ENCODE measurements around the gene SLC22A1. TPM values are rescaled to one million over a fixed set of nuclear protein-coding genes. Genes with fewer than 3 reads are reported as not detected.

SLC22A1 gene
- total RNA-seq, 1 experiment from 2014 or later: 0.86 TPM

DNA sequence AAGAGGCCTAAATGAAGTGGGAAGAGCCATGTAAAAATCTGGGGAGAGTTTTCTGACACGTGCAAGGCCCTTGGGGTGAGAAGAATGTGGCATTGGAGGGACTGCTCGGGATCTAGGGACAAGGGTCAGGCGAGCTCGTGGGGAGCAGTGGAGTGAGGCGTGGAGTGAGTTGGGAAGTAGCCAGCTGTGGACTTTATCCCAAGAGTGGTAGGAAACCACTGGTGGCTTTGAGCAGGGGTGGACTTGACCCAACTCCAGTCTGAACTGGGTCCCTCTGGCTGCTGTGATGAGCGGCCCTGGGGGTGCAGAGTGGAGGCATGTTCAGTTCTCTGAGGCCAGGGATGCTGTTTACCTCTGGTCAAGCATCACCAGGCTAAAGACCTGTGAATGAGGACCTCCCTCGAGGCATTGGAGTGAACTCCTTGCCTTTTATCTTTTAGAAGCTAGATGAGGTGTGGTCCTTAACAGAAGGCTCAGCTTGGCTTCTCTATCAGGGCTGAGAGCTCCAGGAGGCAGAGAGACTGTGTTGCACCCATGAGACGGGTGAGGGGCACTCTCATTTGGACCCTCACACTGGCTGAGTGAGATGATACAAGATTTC is 20.6 kb downstream of the SLC22A1 start:
- no peak for ATAC-seq
- Histone ChIP-seq H3K27ac (ENCODE audit: low read depth, low read length) (no peak overlapping the region), H3K79me2 (ENCODE audit: insufficient read depth, low read length) (no peaks in the 10 kb centered on the region), H3K4me2 (ENCODE audit: low read length) (no peak overlapping the region), H3K9me2 (ENCODE audit: insufficient read depth) (no peaks in the 10 kb centered on the region), H3K4me1 (ENCODE audit: control insufficient read depth in 1 of 2, insufficient read depth in 2 of 2, low read length in 2 of 2) (peaks cover 0 to 11% of the 10 kb centered on the region in 2 experiments; a peak in 1 of 4 replicates), H3K36me3 (ENCODE audit: control insufficient read depth in 1 of 2, insufficient read depth in 2 of 2, low read length in 2 of 2) (no peaks in the 10 kb centered on the region), H3K9ac (ENCODE audit: low read length) (no peak overlapping the region), H3K4me3 (replicated peaks in 1 of 2; ENCODE audit: low read depth in 1 of 2, low read length in 2 of 2) (no peak overlapping the region), H4K20me1 (ENCODE audit: insufficient read depth) (no peaks in the 10 kb centered on the region), H2AFZ (ENCODE audit: low read depth, low read length, poor library complexity, severe bottlenecking) (no peak overlapping the region), H3K27me3 (ENCODE audit: insufficient read depth, low read length) (no peaks in the 10 kb centered on the region), H3K9me3 (ENCODE audit: control insufficient read depth in 1 of 2, insufficient read depth in 1 of 2, low read depth in 1 of 2, low read length in 2 of 2) (no peaks in the 10 kb centered on the region)
- RAD21 ChIA-PET (ENCODE audit: low non-redundant PET in 1 of 2, low total read pairs in 2 of 2, uncharacterized antibody in 2 of 2, unreplicated experiment in 2 of 2): no interaction called here
- CTCF ChIA-PET: no interaction called here
- DNase-seq (ENCODE audit: low read depth, low spot score): no peak
- no TSS peak for BruUV-seq (replicated peaks)
- intact Hi-C loops (cut with micrococcal nuclease): loop anchor here (5.0 kb wide), 1 partner anchor 390 kb away; no protein-coding TSS in a partner anchor
- POLR2A ChIA-PET: no interaction called here
- TF ChIP-seq ZFX (IDR thresholded peaks at IDR 0.05) (no peak), SIN3A (IDR thresholded peaks at IDR 0.05; ENCODE audit: low read depth) (no peak), RAD21 (IDR thresholded peaks at IDR 0.05; ENCODE audit: low read depth) (no peak), POLR2A (IDR thresholded peaks at IDR 0.05; ENCODE audit: borderline replicate concordance, extremely low read depth, insufficient read depth, insufficient read length) (no peak), REST (IDR thresholded peaks at IDR 0.05; ENCODE audit: low read depth) (no peak), YY1 (IDR thresholded peaks at IDR 0.05; ENCODE audit: extremely low read depth, insufficient replicate concordance, low read depth, low read length) (no peak), ATF3 (IDR thresholded peaks at IDR 0.05) (no peak), JUND (IDR thresholded peaks at IDR 0.05) (no peak)
